Caco-2 (cell line): ENCODE measurements around the gene MRGPRF. TPM values are rescaled to one million over a fixed set of nuclear protein-coding genes. Genes with fewer than 3 reads are reported as not detected.

Experiments used
- BruUV-seq: library from RNA; stranded (reverse); fragments of 400-500 nt; replicated peaks from 2 replicates; lab custom pipeline; 2021; lab: Mats Ljungman, UMichigan
- CTCF ChIA-PET: fragments of 300-600 bp; sonication (Branson Sonifier 250); formaldehyde crosslinking; loops from one replicate; lab custom pipeline; 2022; ENCODE audit warnings: antibody characterized with exemption; lab: Charles Lee
- POLR2A ChIA-PET: fragments of 300-600 bp; sonication (Branson Sonifier 250); formaldehyde crosslinking; loops from one replicate; lab custom pipeline; 2022; ENCODE audit warnings: antibody characterized with exemption; lab: Charles Lee
- DNase-seq, 2 experiments: peaks; one replicate each; pipeline versions ENCODE4 v3.0.0 to v3.0.0-alpha.2; 2020 to 2022
- H3K27me3 ChIP-seq: replicated peaks from 2 replicates; pipeline ENCODE4 v1.6.0; 2011; ENCODE audit warnings: low read length; ENCODE audit not compliant: control insufficient read depth, insufficient read depth
- H3K36me3 ChIP-seq: 2 replicates; pipeline ENCODE4 v1.5.1; 2011; ENCODE audit warnings: low read length; ENCODE audit not compliant: control insufficient read depth, insufficient read depth
- H3K4me1 ChIP-seq: fragments of 250-450 bp; sonication (Bioruptor Pico); 2 replicates; pipeline ENCODE4 v1.5.1; 2020; ENCODE audit warnings: mild to moderate bottlenecking
- H3K4me3 ChIP-seq: 2 replicates; pipeline ENCODE4 v1.5.1; 2011; ENCODE audit warnings: low read depth, mild to moderate bottlenecking, control low read depth, low read length
- H3K9me3 ChIP-seq: fragments of 250-450 bp; sonication (Bioruptor Pico); 2 replicates; pipeline ENCODE4 v1.5.1; 2020; ENCODE audit warnings: mild to moderate bottlenecking, moderate library complexity
- H3K27ac Mint-ChIP-seq: one replicate; pipeline ENCODE4 v1.8.0; 2022; ENCODE audit warnings: mixed read lengths; ENCODE audit not compliant: unreplicated experiment
- H3K27me3 Mint-ChIP-seq: one replicate; pipeline ENCODE4 v1.8.0; 2022; ENCODE audit warnings: mixed read lengths; ENCODE audit not compliant: insufficient read depth, unreplicated experiment
- H3K36me3 Mint-ChIP-seq: one replicate; pipeline ENCODE4 v1.8.0; 2022; ENCODE audit warnings: mild to moderate bottlenecking, mixed read lengths; ENCODE audit not compliant: insufficient read depth, unreplicated experiment
- H3K4me1 Mint-ChIP-seq: one replicate; pipeline ENCODE4 v1.8.0; 2022; ENCODE audit warnings: low read depth, mixed read lengths; ENCODE audit not compliant: unreplicated experiment
- H3K4me3 Mint-ChIP-seq: one replicate; pipeline ENCODE4 v1.8.0; 2022; ENCODE audit warnings: mild to moderate bottlenecking, moderate library complexity, mixed read lengths; ENCODE audit not compliant: unreplicated experiment
- H3K9me3 Mint-ChIP-seq: one replicate; pipeline ENCODE4 v1.8.0; 2022; ENCODE audit warnings: mixed read lengths; ENCODE audit not compliant: unreplicated experiment
- intact Hi-C: fragments of 100-400 bp; cut with micrococcal nuclease; formaldehyde crosslinking; loops from one replicate; pipeline ENCODE4 v1.10.0; 2022; ENCODE audit not compliant: unreplicated experiment
- total RNA-seq: library from RNA; stranded (reverse); gene quantifications from 2 replicates; pipeline ENCODE4 v1.2.3, GENCODE V29; 2022
- TF ChIP-seq, protein P1 (sequence below), 2 experiments: fragments of 200-600 bp in 1 of 2; IDR thresholded peaks; 1 replicate in 1 of 2; 2 replicates in 1 of 2; pipeline versions ENCODE4 v1.5.1 to v1.8.0; 2011 to 2022; ENCODE audit warnings: antibody characterized with exemption in 1 of 2, control low read depth in 1 of 2, inconsistent platforms in 1 of 2, low read depth in 1 of 2, low read length in 1 of 2, mild to moderate bottlenecking in 1 of 2, moderate library complexity in 1 of 2; ENCODE audit not compliant: insufficient read depth in 1 of 2, severe bottlenecking in 1 of 2, unreplicated experiment in 1 of 2

Gene MRGPRF
- total RNA-seq, 1 experiment from 2014 or later: 0.14 TPM

DNA sequence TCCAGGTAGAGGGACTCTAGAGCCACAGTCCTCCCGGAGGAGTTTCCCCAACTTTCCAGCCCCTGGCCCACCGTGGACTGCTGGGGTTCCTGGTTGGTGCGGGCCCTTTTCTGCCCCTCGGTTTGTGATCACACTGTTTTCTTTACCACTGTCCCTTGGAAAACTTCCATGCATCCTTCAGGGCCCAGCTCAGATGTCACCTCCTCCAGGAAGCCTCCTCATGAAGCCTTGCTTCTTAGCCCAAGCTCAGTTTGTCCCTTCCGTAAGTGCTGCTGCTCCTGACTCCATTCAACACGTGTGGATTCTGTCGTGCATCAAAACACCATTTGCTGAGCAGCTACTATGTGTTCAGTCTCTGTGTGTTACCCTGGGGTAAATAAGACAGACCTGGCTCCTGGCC is 19.8 kb upstream of the MRGPRF start:
- Histone ChIP-seq H3K4me3 (no peak overlapping the region), H3K27me3 (no peaks in the 10 kb centered on the region), H3K4me1 (peaks cover 3% of the 10 kb centered on the region), H3K9me3 (no peaks in the 10 kb centered on the region), H3K36me3 (no peaks in the 10 kb centered on the region)
- Mint-ChIP-seq H3K9me3 (no peaks in the 10 kb centered on the region), H3K4me1 (no peaks in the 10 kb centered on the region), H3K36me3 (no peaks in the 10 kb centered on the region), H3K4me3 (no peak overlapping the region), H3K27me3 (no peaks in the 10 kb centered on the region), H3K27ac (no peak overlapping the region)
- CTCF ChIA-PET: interaction anchor here (0.8 kb wide), 1 partner anchor 12 kb away, joined by 4 read pairs; no protein-coding TSS in a partner anchor
- BruUV-seq: no TSS peak
- DNase-seq: no peak
- intact Hi-C loops: no loop called here
- TF ChIP-seq, protein P1, sequence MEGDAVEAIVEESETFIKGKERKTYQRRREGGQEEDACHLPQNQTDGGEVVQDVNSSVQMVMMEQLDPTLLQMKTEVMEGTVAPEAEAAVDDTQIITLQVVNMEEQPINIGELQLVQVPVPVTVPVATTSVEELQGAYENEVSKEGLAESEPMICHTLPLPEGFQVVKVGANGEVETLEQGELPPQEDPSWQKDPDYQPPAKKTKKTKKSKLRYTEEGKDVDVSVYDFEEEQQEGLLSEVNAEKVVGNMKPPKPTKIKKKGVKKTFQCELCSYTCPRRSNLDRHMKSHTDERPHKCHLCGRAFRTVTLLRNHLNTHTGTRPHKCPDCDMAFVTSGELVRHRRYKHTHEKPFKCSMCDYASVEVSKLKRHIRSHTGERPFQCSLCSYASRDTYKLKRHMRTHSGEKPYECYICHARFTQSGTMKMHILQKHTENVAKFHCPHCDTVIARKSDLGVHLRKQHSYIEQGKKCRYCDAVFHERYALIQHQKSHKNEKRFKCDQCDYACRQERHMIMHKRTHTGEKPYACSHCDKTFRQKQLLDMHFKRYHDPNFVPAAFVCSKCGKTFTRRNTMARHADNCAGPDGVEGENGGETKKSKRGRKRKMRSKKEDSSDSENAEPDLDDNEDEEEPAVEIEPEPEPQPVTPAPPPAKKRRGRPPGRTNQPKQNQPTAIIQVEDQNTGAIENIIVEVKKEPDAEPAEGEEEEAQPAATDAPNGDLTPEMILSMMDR (IDR thresholded peaks at IDR 0.05; ENCODE audit: insufficient read depth in 1 of 2, low read depth in 1 of 2, low read length in 1 of 2, severe bottlenecking in 1 of 2, unreplicated experiment in 1 of 2): no peak
- POLR2A ChIA-PET: no interaction called here

GRCh38 chr11:69030301-69030700 is 17.3 kb upstream of the MRGPRF start:
- no peaks in the 10 kb centered on the region for H3K9me3 ChIP-seq
- no peak overlapping the region for H3K4me3 ChIP-seq
- H3K27ac Mint-ChIP-seq: no peak overlapping the region
- peaks cover 8% of the 10 kb centered on the region for H3K4me1 ChIP-seq
- H3K27me3 ChIP-seq: no peaks in the 10 kb centered on the region
- CTCF ChIA-PET: no interaction called here
- H3K36me3 ChIP-seq: no peaks in the 10 kb centered on the region
- no peak overlapping the region for H3K4me3 Mint-ChIP-seq
- POLR2A ChIA-PET: no interaction called here
- no TSS peak for BruUV-seq
- H3K27me3 Mint-ChIP-seq: no peaks in the 10 kb centered on the region
- TF ChIP-seq, protein P1 (IDR thresholded peaks at IDR 0.05; ENCODE audit: insufficient read depth in 1 of 2, low read depth in 1 of 2, low read length in 1 of 2, severe bottlenecking in 1 of 2, unreplicated experiment in 1 of 2): no peak
- no peaks in the 10 kb centered on the region for H3K9me3 Mint-ChIP-seq
- intact Hi-C loops: no loop called here
- H3K4me1 Mint-ChIP-seq: no peaks in the 10 kb centered on the region
- no peak for DNase-seq
- H3K36me3 Mint-ChIP-seq: no peaks in the 10 kb centered on the region

DNA sequence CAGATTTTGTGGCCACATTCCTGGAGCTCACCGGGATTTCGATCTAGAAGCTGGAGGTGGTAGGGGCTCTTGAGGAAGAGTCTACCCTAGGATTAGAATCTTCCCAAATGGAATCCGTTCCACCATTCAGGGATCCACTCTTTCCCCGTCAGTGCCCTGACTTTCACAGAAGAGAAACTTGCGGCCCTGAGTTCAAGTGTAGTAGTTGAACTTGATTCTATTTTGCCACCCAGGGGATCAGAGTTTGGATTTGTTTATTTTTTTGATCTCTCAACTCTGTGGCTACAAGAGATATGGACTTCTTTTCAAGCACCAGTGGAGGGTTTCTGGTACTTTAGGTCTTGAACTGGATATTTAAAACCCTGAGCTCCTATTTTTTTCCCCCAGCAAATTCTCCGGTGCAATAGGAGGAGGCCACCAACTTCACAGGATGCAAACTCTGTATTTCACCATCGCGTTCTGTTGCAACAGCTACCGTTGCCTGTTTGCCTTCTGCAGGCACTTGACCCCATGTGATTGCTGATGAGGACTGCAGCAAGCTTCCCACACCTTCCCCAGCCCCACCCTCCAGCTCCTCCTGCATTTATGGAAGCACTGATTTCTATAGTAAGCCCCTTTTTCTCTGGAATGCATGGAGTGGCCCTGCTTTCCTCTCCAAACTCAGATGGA is 14.8 kb upstream of the MRGPRF start:
- Histone ChIP-seq H3K27me3 (no peaks in the 10 kb centered on the region), H3K36me3 (no peaks in the 10 kb centered on the region), H3K9me3 (no peaks in the 10 kb centered on the region), H3K4me1 (peaks cover 8% of the 10 kb centered on the region), H3K4me3 (no peak overlapping the region)
- Mint-ChIP-seq H3K4me1 (no peaks in the 10 kb centered on the region), H3K27ac (no peak overlapping the region), H3K9me3 (no peaks in the 10 kb centered on the region), H3K27me3 (no peaks in the 10 kb centered on the region), H3K4me3 (no peak overlapping the region), H3K36me3 (no peaks in the 10 kb centered on the region)
- no TSS peak for BruUV-seq
- intact Hi-C loops: no loop called here
- ChIA-PET POLR2A (interaction anchor here (0.5 to 0.7 kb wide), 2 partner anchors 16 to 111 kb away, joined by 3 read pairs; no protein-coding TSS in a partner anchor), CTCF (interaction anchor here (0.7 to 1.3 kb wide), 2 partner anchors 17 to 22 kb away, joined by 3 to 8 read pairs; no protein-coding TSS in a partner anchor)
- peak; percentile 66 for DNase-seq
- TF ChIP-seq, protein P1 (IDR thresholded peaks at IDR 0.05; ENCODE audit: insufficient read depth in 1 of 2, low read depth in 1 of 2, low read length in 1 of 2, severe bottlenecking in 1 of 2, unreplicated experiment in 1 of 2): no peak
